DOHH2 (cell line): ENCODE results near the gene ARFRP1.

Source experiments
- H3F3A ChIP-seq: fragments of 200-600 bp; sonication (generic), shearing (Covaris generic); 2 replicates; pipeline ENCODE4 v1.6.0; 2016; ENCODE audit warnings: antibody characterized with exemption, mild to moderate bottlenecking; ENCODE audit not compliant: control insufficient read depth, insufficient read depth
- H3K27ac ChIP-seq: fragments of 200-600 bp; sonication (generic); 2 replicates; pipeline ENCODE4 v1.5.1; 2014; ENCODE audit warnings: low read depth, mild to moderate bottlenecking, low read length, moderate library complexity
- H3K27me3 ChIP-seq: fragments of 200-600 bp; sonication (generic); 2 replicates; pipeline ENCODE4 v1.6.1; 2014; ENCODE audit warnings: mild to moderate bottlenecking, low read length, mixed read lengths; ENCODE audit not compliant: control insufficient read depth
- H3K36me3 ChIP-seq: fragments of 200-600 bp; sonication (generic); 2 replicates; pipeline ENCODE4 v1.6.1; 2014; ENCODE audit warnings: mild to moderate bottlenecking, low read length, moderate library complexity, mixed read lengths; ENCODE audit not compliant: control insufficient read depth
- H3K4me1 ChIP-seq: fragments of 200-600 bp; sonication (generic); 2 replicates; pipeline ENCODE4 v1.6.1; 2014; ENCODE audit warnings: mild to moderate bottlenecking, low read length, mixed read lengths; ENCODE audit not compliant: control insufficient read depth
- H3K4me2 ChIP-seq: fragments of 200-600 bp; sonication (generic); 2 replicates; pipeline ENCODE4 v1.6.0; 2014; ENCODE audit warnings: mild to moderate bottlenecking, low read length, moderate library complexity
- H3K4me3 ChIP-seq: fragments of 200-600 bp; sonication (generic); 2 replicates; pipeline ENCODE4 v1.5.1; 2014; ENCODE audit warnings: mild to moderate bottlenecking, low read length, mixed read lengths
- H3K79me2 ChIP-seq: fragments of 200-600 bp; sonication (generic); 2 replicates; pipeline ENCODE4 v1.6.1; 2014; ENCODE audit warnings: mild to moderate bottlenecking, low read length, mixed read lengths; ENCODE audit not compliant: control insufficient read depth
- H3K9me2 ChIP-seq: fragments of 200-600 bp; sonication (generic); replicated peaks from 2 replicates; pipeline ENCODE4 v1.6.1; 2014; ENCODE audit warnings: mild to moderate bottlenecking, low read length, mixed read lengths; ENCODE audit not compliant: control insufficient read depth
- H3K9me3 ChIP-seq: fragments of 200-600 bp; sonication (generic); 2 replicates; pipeline ENCODE4 v1.6.1; 2014; ENCODE audit warnings: antibody characterized with exemption, low read length, mixed read lengths; ENCODE audit not compliant: control insufficient read depth, insufficient read depth
- H4K20me1 ChIP-seq: fragments of 200-600 bp; sonication (generic); 2 replicates; pipeline ENCODE4 v1.6.0; 2014; ENCODE audit warnings: low read depth, mild to moderate bottlenecking, antibody characterized with exemption, low read length, moderate library complexity; ENCODE audit not compliant: control insufficient read depth, insufficient read depth
- EZH2phosphoT487 ChIP-seq: fragments of 200-600 bp; sonication (generic); IDR thresholded peaks from 2 replicates; pipeline ENCODE4 v1.6.1; 2017; ENCODE audit warnings: borderline replicate concordance, mild to moderate bottlenecking, antibody characterized with exemption, low read length, moderate library complexity, mixed read lengths
- TF ChIP-seq, protein P1 (sequence below): fragments of 200-600 bp; sonication (generic); IDR thresholded peaks from one replicate; pipeline ENCODE4 v1.5.1; 2014; ENCODE audit warnings: antibody characterized with exemption, mild to moderate bottlenecking, low read depth, low read length; ENCODE audit not compliant: poor library complexity, severe bottlenecking

ARFRP1 gene

DNA sequence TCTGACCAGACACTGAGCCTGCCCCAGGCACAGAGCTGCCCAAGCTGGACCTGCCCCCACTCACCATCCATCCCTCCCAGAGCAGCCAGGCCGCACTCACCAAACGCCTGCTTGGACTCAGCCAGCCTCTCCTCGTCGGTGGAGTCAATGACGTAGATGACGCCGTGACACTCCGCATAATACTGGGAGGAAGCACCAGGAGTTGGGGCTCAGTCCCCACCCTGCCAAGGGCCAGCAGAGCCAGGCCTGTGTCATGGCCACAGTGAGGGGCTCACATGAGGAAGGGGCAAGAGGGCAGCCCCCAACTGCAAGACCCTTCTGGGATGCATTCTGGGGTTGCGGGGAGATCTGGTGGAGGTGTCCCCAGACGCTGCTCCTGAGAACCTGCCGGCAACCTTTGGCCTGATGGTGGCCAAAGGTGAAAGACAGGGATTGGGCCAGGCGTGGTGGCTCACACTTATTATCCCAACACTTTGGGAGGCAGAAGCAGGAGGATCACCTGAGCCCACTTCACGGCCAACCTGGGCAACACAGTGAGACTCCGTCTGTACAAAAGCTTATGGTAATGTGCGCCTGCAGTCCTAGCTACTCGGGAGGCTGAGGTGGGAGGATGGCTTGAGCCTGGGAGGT is 5.6 kb downstream of the ARFRP1 start:
- H3K36me3 ChIP-seq: peaks cover 32% of the 10 kb centered on the region
- H3K9me2 ChIP-seq: no peaks in the 10 kb centered on the region
- no peaks in the 10 kb centered on the region for H3K9me3 ChIP-seq
- H3K27me3 ChIP-seq: no peaks in the 10 kb centered on the region
- H3K27ac ChIP-seq: no peak overlapping the region
- peaks cover 17% of the 10 kb centered on the region for H3K4me1 ChIP-seq
- TF ChIP-seq EZH2phosphoT487: no peak
- TF ChIP-seq, protein P1, sequence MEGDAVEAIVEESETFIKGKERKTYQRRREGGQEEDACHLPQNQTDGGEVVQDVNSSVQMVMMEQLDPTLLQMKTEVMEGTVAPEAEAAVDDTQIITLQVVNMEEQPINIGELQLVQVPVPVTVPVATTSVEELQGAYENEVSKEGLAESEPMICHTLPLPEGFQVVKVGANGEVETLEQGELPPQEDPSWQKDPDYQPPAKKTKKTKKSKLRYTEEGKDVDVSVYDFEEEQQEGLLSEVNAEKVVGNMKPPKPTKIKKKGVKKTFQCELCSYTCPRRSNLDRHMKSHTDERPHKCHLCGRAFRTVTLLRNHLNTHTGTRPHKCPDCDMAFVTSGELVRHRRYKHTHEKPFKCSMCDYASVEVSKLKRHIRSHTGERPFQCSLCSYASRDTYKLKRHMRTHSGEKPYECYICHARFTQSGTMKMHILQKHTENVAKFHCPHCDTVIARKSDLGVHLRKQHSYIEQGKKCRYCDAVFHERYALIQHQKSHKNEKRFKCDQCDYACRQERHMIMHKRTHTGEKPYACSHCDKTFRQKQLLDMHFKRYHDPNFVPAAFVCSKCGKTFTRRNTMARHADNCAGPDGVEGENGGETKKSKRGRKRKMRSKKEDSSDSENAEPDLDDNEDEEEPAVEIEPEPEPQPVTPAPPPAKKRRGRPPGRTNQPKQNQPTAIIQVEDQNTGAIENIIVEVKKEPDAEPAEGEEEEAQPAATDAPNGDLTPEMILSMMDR: no peak
- H4K20me1 ChIP-seq: peaks cover 9% of the 10 kb centered on the region
- H3F3A ChIP-seq: no peaks in the 10 kb centered on the region
- no peak overlapping the region for H3K4me3 ChIP-seq
- H3K4me2 ChIP-seq: no peak overlapping the region
- H3K79me2 ChIP-seq: peaks cover 23% of the 10 kb centered on the region

- Histone ChIP-seq H3K79me2 (peaks cover 17% of the 10 kb centered on the region), H3K4me1 (peaks cover 15% of the 10 kb centered on the region), H3K36me3 (peaks cover 30% of the 10 kb centered on the region), H4K20me1 (peaks cover 7% of the 10 kb centered on the region), H3K27ac (no peak overlapping the region), H3K9me3 (no peaks in the 10 kb centered on the region), H3K9me2 (no peaks in the 10 kb centered on the region), H3K27me3 (no peaks in the 10 kb centered on the region), H3K4me2 (no peak overlapping the region), H3F3A (no peaks in the 10 kb centered on the region), H3K4me3 (no peak overlapping the region)
- TF ChIP-seq EZH2phosphoT487: no peak
- TF ChIP-seq, protein P1: no peak
Observed at GRCh38 chr20:63701329-63702035, 6.3 kb downstream of the ARFRP1 start.

GRCh38 chr20:63701051-63701328 is 6.8 kb downstream of the ARFRP1 start:
- Histone ChIP-seq H3K4me3 (no peak overlapping the region), H3K4me1 (peaks cover 10% of the 10 kb centered on the region), H3K27ac (no peak overlapping the region), H3K79me2 (peaks cover 12% of the 10 kb centered on the region), H3K27me3 (no peaks in the 10 kb centered on the region), H3K4me2 (no peak overlapping the region), H3K9me3 (no peaks in the 10 kb centered on the region), H3K36me3 (peaks cover 25% of the 10 kb centered on the region), H3K9me2 (no peaks in the 10 kb centered on the region), H4K20me1 (peaks cover 3% of the 10 kb centered on the region), H3F3A (no peaks in the 10 kb centered on the region)
- TF ChIP-seq, protein P1: no peak
- no peak for TF ChIP-seq EZH2phosphoT487
